ENCODE results near the gene CCL2.

DNA sequence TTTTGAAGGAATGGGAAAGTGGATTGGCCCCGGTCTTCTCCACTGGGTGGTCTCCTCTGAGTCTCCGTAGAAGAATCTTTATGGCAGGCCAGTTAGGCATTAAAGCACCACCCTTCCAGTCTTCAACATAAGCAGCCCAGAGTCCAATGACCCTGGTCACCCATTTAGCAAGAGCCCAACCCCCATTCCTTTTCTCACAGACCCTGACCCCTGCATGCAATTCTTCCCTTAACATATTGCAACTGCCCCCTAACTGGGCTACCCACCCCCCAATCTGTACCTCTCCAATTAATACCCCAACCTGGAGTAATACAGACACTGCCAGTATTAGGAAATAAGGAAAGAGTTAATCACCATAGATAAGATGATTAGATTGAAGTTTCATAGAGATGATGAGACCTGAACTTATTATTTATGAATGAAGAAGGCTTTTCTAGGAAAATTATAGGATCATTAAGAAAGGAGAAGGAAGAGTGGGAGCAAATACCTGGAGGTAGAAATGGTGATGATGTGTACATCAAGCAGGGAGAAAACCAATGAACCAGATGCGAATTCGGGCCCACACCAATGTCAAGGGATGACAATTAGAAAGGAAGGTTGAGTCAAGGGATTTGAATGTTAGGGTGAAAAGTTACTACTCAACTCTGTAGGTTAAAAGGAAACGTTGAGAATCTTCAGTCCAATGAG is 2.4 kb downstream of the CCL2 start:
- no peak for TF ChIP-seq TOX (CRISPR knock-in tag; IDR thresholded peaks at IDR 0.05; ENCODE audit: borderline replicate concordance)
- TF ChIP-seq, protein P1, sequence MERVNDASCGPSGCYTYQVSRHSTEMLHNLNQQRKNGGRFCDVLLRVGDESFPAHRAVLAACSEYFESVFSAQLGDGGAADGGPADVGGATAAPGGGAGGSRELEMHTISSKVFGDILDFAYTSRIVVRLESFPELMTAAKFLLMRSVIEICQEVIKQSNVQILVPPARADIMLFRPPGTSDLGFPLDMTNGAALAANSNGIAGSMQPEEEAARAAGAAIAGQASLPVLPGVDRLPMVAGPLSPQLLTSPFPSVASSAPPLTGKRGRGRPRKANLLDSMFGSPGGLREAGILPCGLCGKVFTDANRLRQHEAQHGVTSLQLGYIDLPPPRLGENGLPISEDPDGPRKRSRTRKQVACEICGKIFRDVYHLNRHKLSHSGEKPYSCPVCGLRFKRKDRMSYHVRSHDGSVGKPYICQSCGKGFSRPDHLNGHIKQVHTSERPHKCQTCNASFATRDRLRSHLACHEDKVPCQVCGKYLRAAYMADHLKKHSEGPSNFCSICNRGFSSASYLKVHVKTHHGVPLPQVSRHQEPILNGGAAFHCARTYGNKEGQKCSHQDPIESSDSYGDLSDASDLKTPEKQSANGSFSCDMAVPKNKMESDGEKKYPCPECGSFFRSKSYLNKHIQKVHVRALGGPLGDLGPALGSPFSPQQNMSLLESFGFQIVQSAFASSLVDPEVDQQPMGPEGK (CRISPR knock-in tag; IDR thresholded peaks at IDR 0.05; ENCODE audit: borderline replicate concordance) = no peak
- TF ChIP-seq CREB5 (CRISPR knock-in tag; IDR thresholded peaks at IDR 0.05; ENCODE audit: low read depth) = no peak
- TF ChIP-seq ZNF8 (CRISPR knock-in tag; IDR thresholded peaks at IDR 0.05) = no peak
- TF ChIP-seq PPARA (CRISPR knock-in tag; IDR thresholded peaks at IDR 0.05; ENCODE audit: borderline replicate concordance) = no peak
- no peak for TF ChIP-seq ZC3H10 (CRISPR knock-in tag; IDR thresholded peaks at IDR 0.05)
- TF ChIP-seq RARB (CRISPR knock-in tag; IDR thresholded peaks at IDR 0.05) = no peak

All from SK-N-SH treated with all-trans-retinoic acid at 6 μM for 48 hours (cell line).